HG03469 (cell line): Measurements from ENCODE around the gene DYDC1.
"Not testable (repeated sequence)": the region's sequence is repeated elsewhere in the genome, so short reads cannot be mapped to it uniquely, and the experiment has no call there.

Source experiments
- ATAC-seq: cut with Tn5 transposase; IDR thresholded peaks from one replicate; pipeline ENCODE4 v1.9.1; 2021; ENCODE audit warnings: mild to moderate bottlenecking, moderate library complexity, moderate number of reproducible peaks; ENCODE audit not compliant: unreplicated experiment

DYDC1 gene

GRCh38 chr10:80344912-80345311 is 11.6 kb downstream of the DYDC1 start:
- ATAC-seq, result no peak

GRCh38 chr10:80344276-80344675 is 12.3 kb downstream of the DYDC1 start:
- ATAC-seq, result no peak

GRCh38 chr10:80333983-80334382 is 22.6 kb downstream of the DYDC1 start:
- no peak for ATAC-seq

GRCh38 chr10:80324891-80325364 is 31.6 kb downstream of the DYDC1 start:
- ATAC-seq, result no peak

GRCh38 chr10:80324086-80324485 is 32.5 kb downstream of the DYDC1 start:
- no peak for ATAC-seq

- ATAC-seq, result no peak
Observed at GRCh38 chr10:80323311-80323710, 33.2 kb downstream of the DYDC1 start.

- no peak for ATAC-seq
Observed at GRCh38 chr10:80322711-80323110, 33.8 kb downstream of the DYDC1 start.

- ATAC-seq, result no peak
Observed at GRCh38 chr10:80322158-80322557, 34.4 kb downstream of the DYDC1 start.

GRCh38 chr10:80321183-80321582 is 35.4 kb downstream of the DYDC1 start:
- no peak for ATAC-seq

- ATAC-seq, result no peak
Observed at GRCh38 chr10:80320377-80320776, 36.2 kb downstream of the DYDC1 start.

GRCh38 chr10:80319725-80320290 is 36.7 kb downstream of the DYDC1 start:
- no peak for ATAC-seq

- ATAC-seq, result no peak
Observed at GRCh38 chr10:80319318-80319717, 37.2 kb downstream of the DYDC1 start.

- no peak for ATAC-seq
Observed at GRCh38 chr10:80318742-80319141, 37.8 kb downstream of the DYDC1 start.

GRCh38 chr10:80315391-80315790 is 41.2 kb downstream of the DYDC1 start:
- no peak for ATAC-seq

- no peak for ATAC-seq
Observed at GRCh38 chr10:80313523-80313922, 43.0 kb downstream of the DYDC1 start.

GRCh38 chr10:80305989-80306388 is 50.6 kb downstream of the DYDC1 start:
- ATAC-seq, result not testable (repeated sequence)

GRCh38 chr10:80296942-80297341 is 59.6 kb downstream of the DYDC1 start:
- no peak for ATAC-seq

GRCh38 chr10:80292607-80293239 is 63.8 kb downstream of the DYDC1 start:
- no peak for ATAC-seq

GRCh38 chr10:80290474-80291220 is 65.9 kb downstream of the DYDC1 start:
- no peak for ATAC-seq

- no peak for ATAC-seq
Observed at GRCh38 chr10:80289451-80290287, 66.9 kb downstream of the DYDC1 start, which contains the start of gene MAT1A. Gene MAT1A (minus strand): TSS chr10:80289658. CDS start chr10:80289423, 235 bp downstream.

- ATAC-seq, result no peak
Observed at GRCh38 chr10:80288849-80289248, 67.7 kb downstream of the DYDC1 start.
